IMR-90 (cell line): ENCODE measurements around the gene SETD3. TPM values are rescaled to one million over a fixed set of nuclear protein-coding genes. Genes with fewer than 3 reads are reported as not detected.

Source experiments
- ATAC-seq: fragments of 200-7000 bp; cut with Tn5 transposase; 2 replicates; pipeline ENCODE4 v1.9.1; 2020; ENCODE audit warnings: low read depth, mild to moderate bottlenecking, moderate library complexity
- BruUV-seq: library from RNA; stranded (reverse); fragments of 400-500 nt; replicated peaks from 2 replicates; lab custom pipeline; 2021; lab: Mats Ljungman, UMichigan
- CTCF ChIA-PET: fragments of 300-600 bp; formaldehyde crosslinking; extraction: SDS; loops from one replicate; lab custom pipeline; 2021; ENCODE audit warnings: antibody characterized with exemption; lab: Yijun Ruan, JAX
- POLR2A ChIA-PET: fragments of 300-600 bp; sonication (Branson Sonifier 250); formaldehyde crosslinking; loops from one replicate; lab custom pipeline; 2022; ENCODE audit warnings: antibody characterized with exemption; ENCODE audit not compliant: unreplicated experiment; lab: Charles Lee
- DNase-seq: peaks from one replicate; pipeline ENCODE4 v3.0.0; 2013
- H2AFZ ChIP-seq: replicated peaks from 2 replicates; pipeline ENCODE3; 2013; ENCODE audit warnings: low read length, mild to moderate bottlenecking; ENCODE audit not compliant: poor library complexity
- H2AK5ac ChIP-seq: 2 replicates; pipeline ENCODE4 v1.6.1; 2013; ENCODE audit warnings: low read depth, low read length, inconsistent platforms
- H2AK9ac ChIP-seq: replicated peaks from 2 replicates; pipeline ENCODE3; 2013; ENCODE audit warnings: mild to moderate bottlenecking, low read depth, low read length, moderate library complexity; ENCODE audit not compliant: poor library complexity
- H2BK120ac ChIP-seq: 2 replicates; pipeline ENCODE4 v1.6.1; 2013; ENCODE audit warnings: low read depth, low read length, inconsistent platforms
- H2BK15ac ChIP-seq: 3 replicates; pipeline ENCODE4 v1.6.1; 2013; ENCODE audit warnings: low read depth, low read length, inconsistent platforms
- H2BK20ac ChIP-seq: 2 replicates; pipeline ENCODE4 v1.6.1; 2013; ENCODE audit warnings: low read depth, mild to moderate bottlenecking, inconsistent platforms, low read length, moderate library complexity
- H2BK5ac ChIP-seq: 2 replicates; pipeline ENCODE4 v1.6.1; 2013; ENCODE audit warnings: mild to moderate bottlenecking, low read depth, low read length, inconsistent platforms; ENCODE audit not compliant: poor library complexity, severe bottlenecking
- H3K14ac ChIP-seq: replicated peaks from 2 replicates; pipeline ENCODE4 v1.6.1; 2013; ENCODE audit warnings: low read depth, low read length, inconsistent platforms
- H3K18ac ChIP-seq: 2 replicates; pipeline ENCODE4 v1.6.1; 2013; ENCODE audit warnings: low read depth, low read length, control low read depth
- H3K23ac ChIP-seq: 2 replicates; pipeline ENCODE4 v1.6.1; 2013; ENCODE audit warnings: low read depth, low read length, inconsistent platforms
- H3K27ac ChIP-seq: 2 replicates; pipeline ENCODE4 v1.5.1; 2013; ENCODE audit warnings: mild to moderate bottlenecking, control low read depth, low read length; ENCODE audit not compliant: insufficient read depth
- H3K27me3 ChIP-seq: 2 replicates; pipeline ENCODE4 v1.6.1; 2013; ENCODE audit warnings: low read length; ENCODE audit not compliant: control insufficient read depth, insufficient read depth
- H3K36me3 ChIP-seq: 2 replicates; pipeline ENCODE4 v1.6.1; 2013; ENCODE audit warnings: low read length, mixed read lengths; ENCODE audit not compliant: control insufficient read depth, insufficient read depth
- H3K4ac ChIP-seq: 2 replicates; pipeline ENCODE4 v1.6.1; 2013; ENCODE audit warnings: low read depth, low read length, inconsistent platforms
- H3K4me1 ChIP-seq: 2 replicates; pipeline ENCODE4 v1.6.1; 2013; ENCODE audit warnings: low read length, mixed read lengths; ENCODE audit not compliant: control insufficient read depth, insufficient read depth
- H3K4me2 ChIP-seq: 2 replicates; pipeline ENCODE4 v1.6.1; 2013; ENCODE audit warnings: low read depth, mild to moderate bottlenecking, control low read depth, low read length, moderate library complexity
- H3K4me3 ChIP-seq: 2 replicates; pipeline ENCODE4 v1.5.1; 2013; ENCODE audit warnings: low read depth, mild to moderate bottlenecking, control low read depth, low read length, moderate library complexity; ENCODE audit not compliant: insufficient read depth
- H3K56ac ChIP-seq: 2 replicates; pipeline ENCODE4 v1.6.1; 2013; ENCODE audit warnings: low read length, inconsistent platforms; ENCODE audit not compliant: insufficient read depth; ENCODE audit errors: extremely low read depth
- H3K79me1 ChIP-seq, 2 experiments: 2 replicates each; pipeline ENCODE4 v1.6.1; 2013; ENCODE audit warnings: low read length in 2 of 2, inconsistent platforms in 1 of 2, low read depth in 1 of 2
- H3K9ac ChIP-seq: 2 replicates; pipeline ENCODE4 v1.6.1; 2013; ENCODE audit warnings: low read depth, low read length, control low read depth
- H3K9me1 ChIP-seq: 2 replicates; pipeline ENCODE4 v1.6.1; 2013; ENCODE audit warnings: low read length, inconsistent platforms; ENCODE audit not compliant: insufficient read depth
- H3K9me3 ChIP-seq: 2 replicates; pipeline ENCODE4 v1.6.1; 2013; ENCODE audit warnings: low read length; ENCODE audit not compliant: control insufficient read depth, insufficient read depth
- H4K20me1 ChIP-seq: 2 replicates; pipeline ENCODE4 v1.6.1; 2013; ENCODE audit warnings: low read length, inconsistent platforms; ENCODE audit not compliant: insufficient read depth
- H4K5ac ChIP-seq: 2 replicates; pipeline ENCODE4 v1.6.1; 2013; ENCODE audit warnings: mild to moderate bottlenecking, low read depth, low read length, control low read depth
- H4K8ac ChIP-seq, 2 experiments: 2 replicates each; pipeline ENCODE4 v1.6.1; 2013; ENCODE audit warnings: low read depth in 2 of 2, low read length in 2 of 2, control low read depth in 1 of 2, inconsistent platforms in 1 of 2
- H4K91ac ChIP-seq: 2 replicates; pipeline ENCODE4 v1.6.1; 2013; ENCODE audit warnings: low read depth, low read length, inconsistent platforms; ENCODE audit not compliant: insufficient read depth
- BHLHE40 ChIP-seq: fragments of 150-350 bp; IDR thresholded peaks from 2 replicates; pipeline ENCODE4 v1.6.1; 2016; ENCODE audit warnings: mild to moderate bottlenecking, low read depth, low read length
- CEBPB ChIP-seq: IDR thresholded peaks from 2 replicates; pipeline ENCODE4 v1.6.1; 2012; ENCODE audit warnings: low read depth, low read length, improper control_type of control experiment
- CHD1 ChIP-seq: IDR thresholded peaks from 2 replicates; pipeline ENCODE4 v1.6.1; 2012; ENCODE audit warnings: low read depth, low read length, improper control_type of control experiment
- FOS ChIP-seq: fragments of 150-350 bp; IDR thresholded peaks from 2 replicates; pipeline ENCODE4 v1.6.1; 2016; ENCODE audit warnings: low read depth, low read length
- MAFK ChIP-seq: IDR thresholded peaks from 2 replicates; pipeline ENCODE4 v1.6.1; 2012; ENCODE audit warnings: low read depth, low read length, improper control_type of control experiment
- MAZ ChIP-seq: IDR thresholded peaks from 2 replicates; pipeline ENCODE4 v1.6.1; 2012; ENCODE audit warnings: low read depth, mild to moderate bottlenecking, low read length, improper control_type of control experiment, moderate library complexity, borderline replicate concordance
- MXI1 ChIP-seq: IDR thresholded peaks from 2 replicates; pipeline ENCODE4 v1.6.1; 2012; ENCODE audit warnings: low read depth, mild to moderate bottlenecking, low read length, moderate library complexity, borderline replicate concordance
- NFE2L2 ChIP-seq: fragments of 150-350 bp; IDR thresholded peaks from 2 replicates; pipeline ENCODE4 v1.6.1; 2016; ENCODE audit warnings: low read depth, mild to moderate bottlenecking, low read length
- POLR2A ChIP-seq: IDR thresholded peaks from 2 replicates; pipeline ENCODE4 v1.6.1; 2012; ENCODE audit warnings: mild to moderate bottlenecking, low read depth, low read length
- RAD21 ChIP-seq: IDR thresholded peaks from 2 replicates; pipeline ENCODE4 v1.6.1; 2012; ENCODE audit warnings: low read length, improper control_type of control experiment
- RCOR1 ChIP-seq: IDR thresholded peaks from 2 replicates; pipeline ENCODE4 v1.6.1; 2012; ENCODE audit warnings: mild to moderate bottlenecking, low read length, improper control_type of control experiment; ENCODE audit not compliant: insufficient replicate concordance
- RFX5 ChIP-seq: IDR thresholded peaks from 2 replicates; pipeline ENCODE4 v1.8.0; 2012; ENCODE audit warnings: low read depth, mild to moderate bottlenecking, low read length, moderate library complexity
- SMC3 ChIP-seq: fragments of 150-350 bp; IDR thresholded peaks from 2 replicates; pipeline ENCODE4 v1.6.1; 2016; ENCODE audit warnings: low read depth, mild to moderate bottlenecking, antibody characterized with exemption, low read length, moderate library complexity
- WGBS, 2 experiments: methylation state at CpG; one replicate each; pipeline versions ENCODE4 v1.1.5 to v1.1.7; 2013; ENCODE audit warnings: missing lambda C conversion rate in 2 of 2; ENCODE audit not compliant: insufficient read length in 1 of 2; ENCODE audit errors: extremely low coverage in 2 of 2; 5-methylcytosine and 5-hydroxymethylcytosine counted together
- dilution Hi-C: fragments of 300-500 bp; cut with HindIII; formaldehyde crosslinking; loops from one replicate; pipeline ENCODE4 v1.14.3; 2018; ENCODE audit warnings: low sequenced_read_pairs; ENCODE audit not compliant: unreplicated experiment
- in situ Hi-C: fragments of 300-500 bp; cut with MboI; formaldehyde crosslinking; loops from 3 replicates; pipeline ENCODE4 v1.14.3; 2019; ENCODE audit warnings: low sequenced_read_pairs, inconsistent platforms, mixed read lengths
- intact Hi-C: fragments of 100-400 bp; cut with micrococcal nuclease; formaldehyde crosslinking; loops from 2 replicates; pipeline ENCODE4 v1.10.0; 2022
- polyA plus RNA-seq, 3 experiments: library from polyadenylated mRNA; depleted of rRNA; stranded (reverse); fragments of >200 nt; gene quantifications; 2 replicates each; pipeline ENCODE4 v1.2.3, GENCODE V29; 2012; ENCODE audit warnings: low replicate concordance in 1 of 3
- total RNA-seq: library from RNA; depleted of rRNA; stranded (reverse); fragments of >200 nt; gene quantifications from 2 replicates; pipeline ENCODE4 v1.2.3, GENCODE V29; 2012
- TF ChIP-seq, protein P1 (sequence below): conservative IDR thresholded peaks from 2 replicates; pipeline ENCODE4 v1.5.1; 2012; ENCODE audit warnings: mild to moderate bottlenecking, low read depth, low read length, improper control_type of control experiment
- TF ChIP-seq, protein P2 (sequence below): fragments of 150-350 bp; IDR thresholded peaks from 2 replicates; pipeline ENCODE4 v1.6.1; 2017; ENCODE audit warnings: mild to moderate bottlenecking, antibody characterized with exemption, low read length, low read depth
- TF ChIP-seq, protein P3 (sequence below): fragments of 150-350 bp; IDR thresholded peaks from 2 replicates; pipeline ENCODE4 v1.6.1; 2016; ENCODE audit warnings: low read depth, mild to moderate bottlenecking, low read length, moderate library complexity, borderline replicate concordance

The SETD3 gene
- total and polyA plus RNA-seq, 2 of the 4 experiments (the other 2 are of a cell fraction), result 18.8 to 31.9 TPM

DNA sequence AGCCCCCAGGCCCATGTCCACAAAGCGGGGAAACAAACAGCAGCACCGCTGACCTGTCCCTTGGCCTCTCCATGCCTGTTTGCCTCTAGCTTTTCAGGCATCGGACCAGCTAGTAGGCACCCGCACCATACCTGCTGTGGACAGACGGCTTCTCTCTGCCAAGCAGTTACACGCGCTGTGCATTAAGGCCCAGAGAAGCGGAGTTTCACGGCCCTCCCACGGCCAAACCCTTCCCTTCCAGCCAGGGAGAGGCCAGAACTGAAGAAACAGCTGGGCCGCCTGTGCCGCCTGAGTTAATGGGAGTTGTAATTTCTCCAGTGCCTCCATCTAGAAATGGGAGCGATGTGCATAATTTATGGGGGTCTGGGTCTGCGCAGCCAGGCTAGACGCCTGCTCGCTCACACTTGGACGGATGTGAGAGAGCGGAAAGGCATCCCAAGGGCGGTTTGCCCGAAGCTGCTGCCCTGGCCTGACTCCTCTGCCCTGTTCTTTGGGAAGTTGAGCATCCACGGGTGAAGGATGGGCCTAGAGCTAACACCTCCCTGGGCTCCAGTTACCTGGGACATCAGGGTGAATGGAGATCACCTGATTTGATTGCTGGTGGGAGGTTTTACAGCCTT, 119.0 kb downstream of the SETD3 start:
- no peak overlapping the region for H3K18ac ChIP-seq
- dilution Hi-C loops, result no loop called here
- no peak overlapping the region for H2BK15ac ChIP-seq
- H4K20me1 ChIP-seq, result no peaks in the 10 kb centered on the region
- no peak overlapping the region for H4K8ac ChIP-seq
- intact Hi-C loops, result no loop called here
- H2BK120ac ChIP-seq, result no peak overlapping the region
- H3K9ac ChIP-seq, result no peak overlapping the region
- no peak overlapping the region for H3K4ac ChIP-seq
- ChIA-PET POLR2A (no interaction called here), CTCF (no interaction called here)
- BruUV-seq, result no TSS peak
- no peak overlapping the region for H3K14ac ChIP-seq
- no peak overlapping the region for H2BK5ac ChIP-seq
- 84% methylated on average over 7 of the region's 21 CpGs; no CpG with 5 or more reads in 1 of the 2 experiments for WGBS, 2 experiments
- no peak overlapping the region for H2AK9ac ChIP-seq
- ATAC-seq (no peak), DNase-seq (no peak)
- no peaks in the 10 kb centered on the region for H3K4me1 ChIP-seq
- H3K9me3 ChIP-seq, result no peaks in the 10 kb centered on the region
- no peak overlapping the region for H4K91ac ChIP-seq
- no peak overlapping the region for H2AFZ ChIP-seq
- no peaks in the 10 kb centered on the region for H3K36me3 ChIP-seq
- H3K23ac ChIP-seq, result no peak overlapping the region
- H2BK20ac ChIP-seq, result no peak overlapping the region
- H3K27me3 ChIP-seq, result peaks cover 2% of the 10 kb centered on the region; the same call in 1 of the 2 replicates
- H3K4me3 ChIP-seq, result no peak overlapping the region
- no peak overlapping the region for H2AK5ac ChIP-seq
- TF ChIP-seq, protein P1, sequence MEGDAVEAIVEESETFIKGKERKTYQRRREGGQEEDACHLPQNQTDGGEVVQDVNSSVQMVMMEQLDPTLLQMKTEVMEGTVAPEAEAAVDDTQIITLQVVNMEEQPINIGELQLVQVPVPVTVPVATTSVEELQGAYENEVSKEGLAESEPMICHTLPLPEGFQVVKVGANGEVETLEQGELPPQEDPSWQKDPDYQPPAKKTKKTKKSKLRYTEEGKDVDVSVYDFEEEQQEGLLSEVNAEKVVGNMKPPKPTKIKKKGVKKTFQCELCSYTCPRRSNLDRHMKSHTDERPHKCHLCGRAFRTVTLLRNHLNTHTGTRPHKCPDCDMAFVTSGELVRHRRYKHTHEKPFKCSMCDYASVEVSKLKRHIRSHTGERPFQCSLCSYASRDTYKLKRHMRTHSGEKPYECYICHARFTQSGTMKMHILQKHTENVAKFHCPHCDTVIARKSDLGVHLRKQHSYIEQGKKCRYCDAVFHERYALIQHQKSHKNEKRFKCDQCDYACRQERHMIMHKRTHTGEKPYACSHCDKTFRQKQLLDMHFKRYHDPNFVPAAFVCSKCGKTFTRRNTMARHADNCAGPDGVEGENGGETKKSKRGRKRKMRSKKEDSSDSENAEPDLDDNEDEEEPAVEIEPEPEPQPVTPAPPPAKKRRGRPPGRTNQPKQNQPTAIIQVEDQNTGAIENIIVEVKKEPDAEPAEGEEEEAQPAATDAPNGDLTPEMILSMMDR, result no peak
- TF ChIP-seq NFE2L2 (no peak), MAFK (no peak), MXI1 (no peak), CEBPB (no peak), RAD21 (no peak), POLR2A (no peak), BHLHE40 (no peak), CHD1 (no peak), SMC3 (no peak), RCOR1 (no peak), RFX5 (no peak), FOS (no peak), MAZ (no peak)
- TF ChIP-seq, protein P2, sequence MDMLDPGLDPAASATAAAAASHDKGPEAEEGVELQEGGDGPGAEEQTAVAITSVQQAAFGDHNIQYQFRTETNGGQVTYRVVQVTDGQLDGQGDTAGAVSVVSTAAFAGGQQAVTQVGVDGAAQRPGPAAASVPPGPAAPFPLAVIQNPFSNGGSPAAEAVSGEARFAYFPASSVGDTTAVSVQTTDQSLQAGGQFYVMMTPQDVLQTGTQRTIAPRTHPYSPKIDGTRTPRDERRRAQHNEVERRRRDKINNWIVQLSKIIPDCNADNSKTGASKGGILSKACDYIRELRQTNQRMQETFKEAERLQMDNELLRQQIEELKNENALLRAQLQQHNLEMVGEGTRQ, result no peak
- TF ChIP-seq, protein P3, sequence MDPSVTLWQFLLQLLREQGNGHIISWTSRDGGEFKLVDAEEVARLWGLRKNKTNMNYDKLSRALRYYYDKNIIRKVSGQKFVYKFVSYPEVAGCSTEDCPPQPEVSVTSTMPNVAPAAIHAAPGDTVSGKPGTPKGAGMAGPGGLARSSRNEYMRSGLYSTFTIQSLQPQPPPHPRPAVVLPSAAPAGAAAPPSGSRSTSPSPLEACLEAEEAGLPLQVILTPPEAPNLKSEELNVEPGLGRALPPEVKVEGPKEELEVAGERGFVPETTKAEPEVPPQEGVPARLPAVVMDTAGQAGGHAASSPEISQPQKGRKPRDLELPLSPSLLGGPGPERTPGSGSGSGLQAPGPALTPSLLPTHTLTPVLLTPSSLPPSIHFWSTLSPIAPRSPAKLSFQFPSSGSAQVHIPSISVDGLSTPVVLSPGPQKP, result no peak
- no peak overlapping the region for H3K56ac ChIP-seq
- H4K5ac ChIP-seq, result no peak overlapping the region
- in situ Hi-C loops, result no loop called here
- H3K27ac ChIP-seq, result no peak overlapping the region
- H3K79me1 ChIP-seq, result no peaks in the 10 kb centered on the region
- no peak overlapping the region for H3K4me2 ChIP-seq
- no peaks in the 10 kb centered on the region for H3K9me1 ChIP-seq
